ES-I3 (cell line): ENCODE measurements around the gene PHF14.

Experiments used
- H3K36me3 ChIP-seq: 2 replicates; pipeline ENCODE4 v1.6.1; 2013; ENCODE audit warnings: mild to moderate bottlenecking, low read length, control low read depth, moderate library complexity; ENCODE audit not compliant: insufficient read depth
- H3K4me1 ChIP-seq: 2 replicates; pipeline ENCODE4 v1.6.1; 2013; ENCODE audit warnings: mild to moderate bottlenecking, control low read depth, low read length; ENCODE audit not compliant: insufficient read depth
- H3K9ac ChIP-seq: 2 replicates; pipeline ENCODE4 v1.6.1; 2013; ENCODE audit warnings: low read depth, mild to moderate bottlenecking, low read length, moderate library complexity
- H3K9me3 ChIP-seq: 2 replicates; pipeline ENCODE4 v1.6.1; 2013; ENCODE audit warnings: mild to moderate bottlenecking, low read length, moderate library complexity; ENCODE audit not compliant: control insufficient read depth, insufficient read depth

Gene PHF14

DNA sequence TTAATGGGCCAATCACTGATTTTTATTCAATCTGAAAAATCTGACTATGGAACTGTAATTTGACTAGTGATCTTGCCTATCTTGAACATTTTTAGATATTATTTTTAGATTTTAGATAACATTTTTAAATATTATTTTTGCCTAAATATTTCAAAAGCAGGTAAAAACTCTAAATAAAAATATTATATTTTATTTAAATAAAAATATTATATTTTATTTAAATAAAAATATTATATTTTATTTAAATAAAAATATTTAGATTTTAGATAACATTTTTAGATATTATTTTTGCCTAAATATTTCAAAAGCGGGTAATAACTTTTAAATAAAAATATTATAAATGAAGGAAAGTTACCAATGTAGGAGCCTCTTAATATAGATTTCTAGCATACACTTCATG, 187.8 kb downstream of the PHF14 start:
- Histone ChIP-seq H3K4me1 (no peaks in the 10 kb centered on the region), H3K9me3 (no peaks in the 10 kb centered on the region), H3K9ac (no peak overlapping the region), H3K36me3 (no peaks in the 10 kb centered on the region)

GRCh38 chr7:11163220-11163619, 189.5 kb downstream of the PHF14 start:
- H3K9ac ChIP-seq: no peak overlapping the region
- H3K36me3 ChIP-seq: no peaks in the 10 kb centered on the region

DNA sequence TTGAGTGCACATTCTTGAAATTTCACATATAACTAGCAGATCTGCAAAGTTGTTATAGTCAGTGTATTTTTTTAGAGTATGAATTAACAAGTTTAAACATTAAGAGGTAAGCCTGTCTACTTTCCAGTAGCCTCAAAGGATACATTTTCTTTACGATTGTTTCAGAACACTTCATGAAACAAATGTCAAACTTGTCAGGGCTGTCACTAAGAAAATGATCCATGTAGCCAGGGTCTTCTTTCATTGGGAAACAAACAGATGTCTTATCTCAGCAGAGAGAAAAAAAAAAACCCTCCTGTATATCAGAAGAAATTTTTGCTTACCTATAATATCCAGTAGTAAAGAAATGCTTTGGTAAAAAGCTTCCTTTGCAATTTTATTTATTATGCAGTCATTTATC, 192.4 kb downstream of the PHF14 start:
- H3K9ac ChIP-seq: no peak overlapping the region
- no peaks in the 10 kb centered on the region for H3K4me1 ChIP-seq
- H3K9me3 ChIP-seq: no peaks in the 10 kb centered on the region
- H3K36me3 ChIP-seq: no peaks in the 10 kb centered on the region

More at GRCh38 chr7:11163220-11163619, 189.5 kb downstream of the PHF14 start:
- no peaks in the 10 kb centered on the region for H3K4me1 ChIP-seq
- H3K9me3 ChIP-seq: no peaks in the 10 kb centered on the region

- Histone ChIP-seq H3K36me3 (no peaks in the 10 kb centered on the region), H3K9ac (no peak overlapping the region), H3K9me3 (no peaks in the 10 kb centered on the region), H3K4me1 (no peaks in the 10 kb centered on the region)
These were observed 195.0 kb downstream of the PHF14 start for GRCh38 chr7:11168650-11169170.

GRCh38 chr7:11170175-11170574, 196.5 kb downstream of the PHF14 start:
- Histone ChIP-seq H3K9me3 (no peaks in the 10 kb centered on the region), H3K9ac (no peak overlapping the region), H3K4me1 (no peaks in the 10 kb centered on the region)

DNA sequence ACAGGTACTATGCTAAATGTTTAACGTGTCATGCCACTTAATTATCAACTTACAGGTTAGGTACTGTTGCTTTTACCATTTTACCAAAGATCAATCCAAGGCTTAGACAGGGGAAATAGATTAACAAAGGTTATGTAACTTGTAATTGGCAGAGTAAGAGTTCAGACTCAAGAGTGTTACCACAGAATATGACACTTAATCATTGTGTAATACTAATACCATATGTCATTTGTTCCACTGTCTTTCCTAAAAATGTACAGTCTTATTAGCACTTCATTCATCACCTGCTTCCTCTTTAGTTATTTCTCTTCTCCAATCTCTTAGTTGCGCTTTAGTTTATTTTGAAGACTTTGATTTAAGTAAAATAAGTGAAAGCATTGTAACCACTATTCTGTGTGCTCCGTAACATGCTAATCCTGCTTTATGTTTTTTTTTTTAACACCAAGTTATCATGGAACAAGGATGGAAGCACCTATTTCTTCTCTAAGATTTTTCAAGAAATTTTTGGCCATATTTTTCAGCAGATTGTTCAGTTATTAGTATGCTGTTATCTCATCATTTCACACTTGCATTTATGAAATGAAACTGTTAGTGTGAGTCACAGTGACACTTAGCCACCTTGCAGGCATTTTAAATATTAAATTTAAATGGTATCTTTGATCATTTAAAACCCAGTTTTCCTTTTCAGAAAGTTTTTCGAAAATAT, 197.3 kb downstream of the PHF14 start:
- Histone ChIP-seq H3K4me1 (no peaks in the 10 kb centered on the region), H3K36me3 (no peaks in the 10 kb centered on the region), H3K9ac (no peak overlapping the region), H3K9me3 (no peaks in the 10 kb centered on the region)

More at GRCh38 chr7:11170175-11170574, 196.5 kb downstream of the PHF14 start:
- no peaks in the 10 kb centered on the region for H3K36me3 ChIP-seq

- H3K9ac ChIP-seq: no peak overlapping the region
- H3K9me3 ChIP-seq: no peaks in the 10 kb centered on the region
- H3K36me3 ChIP-seq: no peaks in the 10 kb centered on the region
- H3K4me1 ChIP-seq: no peaks in the 10 kb centered on the region
These were observed 198.0 kb downstream of the PHF14 start for GRCh38 chr7:11171569-11172192.

GRCh38 chr7:11172835-11173234, 199.2 kb downstream of the PHF14 start:
- H3K4me1 ChIP-seq: no peaks in the 10 kb centered on the region
- no peak overlapping the region for H3K9ac ChIP-seq
- no peaks in the 10 kb centered on the region for H3K36me3 ChIP-seq
- no peaks in the 10 kb centered on the region for H3K9me3 ChIP-seq

DNA sequence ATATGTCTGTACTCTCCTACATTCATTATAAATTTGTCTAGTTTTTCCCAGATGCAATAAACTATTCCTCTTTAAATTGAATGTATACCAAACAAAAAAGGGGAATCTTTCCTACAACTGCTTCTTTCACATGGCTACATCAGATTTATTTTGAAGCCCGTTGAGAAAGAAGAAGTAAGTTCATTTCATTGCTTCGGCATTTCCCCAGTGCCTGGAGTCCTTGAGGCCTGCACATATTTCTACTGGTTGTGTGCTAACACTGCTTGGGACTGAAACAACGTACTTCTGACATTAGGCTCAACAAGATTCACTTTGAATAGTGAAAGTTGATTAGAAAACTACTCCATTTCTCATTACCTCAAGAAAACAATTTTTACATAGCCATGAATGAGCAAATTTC, 201.7 kb downstream of the PHF14 start:
- no peaks in the 10 kb centered on the region for H3K4me1 ChIP-seq
- no peaks in the 10 kb centered on the region for H3K9me3 ChIP-seq
- no peak overlapping the region for H3K9ac ChIP-seq
- H3K36me3 ChIP-seq: no peaks in the 10 kb centered on the region

DNA sequence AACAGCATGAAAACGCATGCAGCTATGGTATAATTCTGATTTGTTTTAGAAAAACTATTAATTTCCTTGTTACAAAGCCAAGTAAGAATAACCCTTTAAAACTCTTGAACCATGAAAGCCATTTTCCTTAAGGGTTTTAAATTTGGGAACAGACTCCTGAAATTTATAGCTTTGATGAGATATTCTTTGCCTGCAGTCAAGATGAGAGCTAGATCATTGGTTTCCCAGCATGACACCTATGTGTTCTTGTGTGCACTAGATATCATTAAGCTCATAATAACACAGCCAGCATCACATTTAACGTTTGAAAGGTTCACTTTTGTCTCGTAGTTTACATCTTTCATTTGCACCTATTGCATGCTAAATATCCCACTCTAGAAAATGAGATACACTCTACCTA, 202.2 kb downstream of the PHF14 start:
- Histone ChIP-seq H3K36me3 (no peaks in the 10 kb centered on the region), H3K9ac (no peak overlapping the region), H3K4me1 (no peaks in the 10 kb centered on the region), H3K9me3 (no peaks in the 10 kb centered on the region)

DNA sequence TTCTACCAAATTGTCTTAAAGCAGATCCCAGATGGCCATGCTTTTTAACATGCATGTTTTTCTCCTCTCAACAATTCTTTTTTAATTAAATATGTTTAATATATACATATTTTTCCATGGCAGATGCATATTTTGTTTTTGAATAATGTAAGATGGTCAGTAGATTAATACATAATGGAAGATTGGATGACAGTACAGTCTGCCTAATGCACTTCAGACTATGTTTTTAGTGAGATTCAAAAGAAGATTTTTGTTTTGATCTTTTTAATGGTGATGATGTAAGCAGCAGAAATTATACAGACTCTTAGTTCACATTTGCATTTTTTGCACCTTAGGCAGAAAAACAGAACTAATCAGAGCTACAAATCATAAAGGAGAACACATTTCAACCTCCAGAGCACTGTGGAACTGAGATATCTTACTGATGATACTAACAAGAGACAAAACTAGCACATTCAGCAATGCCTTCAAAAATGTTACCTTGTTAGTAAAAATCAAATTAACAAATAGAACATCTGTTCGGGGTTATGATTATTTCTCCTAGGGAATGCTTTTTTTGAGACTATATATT, 203.4 kb downstream of the PHF14 start:
- Histone ChIP-seq H3K9me3 (no peaks in the 10 kb centered on the region), H3K9ac (no peak overlapping the region), H3K36me3 (no peaks in the 10 kb centered on the region), H3K4me1 (no peaks in the 10 kb centered on the region)

GRCh38 chr7:11177793-11178192, 204.1 kb downstream of the PHF14 start:
- H3K4me1 ChIP-seq: no peaks in the 10 kb centered on the region
- H3K9ac ChIP-seq: no peak overlapping the region
- H3K9me3 ChIP-seq: no peaks in the 10 kb centered on the region
- no peaks in the 10 kb centered on the region for H3K36me3 ChIP-seq

DNA sequence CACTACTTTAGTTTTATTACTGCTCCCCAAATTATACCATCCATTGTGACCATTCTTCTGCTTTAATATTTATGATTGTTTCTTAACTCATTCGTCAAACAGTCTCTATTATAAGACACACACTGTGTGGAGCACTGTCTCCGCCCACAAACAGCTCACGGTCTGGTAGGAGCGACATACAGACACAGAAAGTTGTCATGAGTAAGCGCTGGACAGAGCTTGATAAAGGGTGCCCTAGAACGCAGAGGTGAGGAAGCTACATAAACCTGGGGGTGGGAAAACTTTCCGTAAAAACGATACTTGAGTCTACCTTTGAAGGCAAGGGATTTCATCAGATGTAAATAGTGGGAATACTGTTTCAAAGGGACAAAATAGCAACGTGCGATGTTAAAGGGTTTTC, 207.9 kb downstream of the PHF14 start:
- Histone ChIP-seq H3K4me1 (no peaks in the 10 kb centered on the region), H3K36me3 (no peaks in the 10 kb centered on the region), H3K9ac (no peak overlapping the region), H3K9me3 (peaks cover 9% of the 10 kb centered on the region; the same call in 1 of the 2 replicates)

GRCh38 chr7:11182736-11183135, 209.1 kb downstream of the PHF14 start:
- Histone ChIP-seq H3K4me1 (no peaks in the 10 kb centered on the region), H3K36me3 (no peaks in the 10 kb centered on the region), H3K9me3 (peaks cover 9% of the 10 kb centered on the region; the same call in 1 of the 2 replicates), H3K9ac (no peak overlapping the region)
